OCI-LY3 (cell line): ENCODE results near the gene JAKMIP2.

Experiments used
- H2AFZ ChIP-seq: fragments of 200-600, 300-600 bp; shearing (Covaris generic); 2 replicates; pipeline ENCODE4 v1.6.0; 2014; ENCODE audit warnings: antibody characterized with exemption, low read depth, low read length
- H3K27ac ChIP-seq: fragments of 200-600, 300-600 bp; sonication (generic); 2 replicates; pipeline ENCODE4 v1.5.1; 2014; ENCODE audit warnings: mild to moderate bottlenecking, low read length, moderate library complexity, mixed read lengths
- H3K27me3 ChIP-seq: fragments of 200-600, 300-600 bp; sonication (generic); 2 replicates; pipeline ENCODE4 v1.6.1; 2014; ENCODE audit warnings: low read depth, low read length, mixed read lengths
- H3K36me3 ChIP-seq: fragments of 200-600, 300-600 bp; sonication (generic); replicated peaks from 2 replicates; pipeline ENCODE3; 2014; ENCODE audit warnings: low read depth, low read length, mixed read lengths
- H3K4me1 ChIP-seq: fragments of 300-600, 200-600 bp; sonication (generic); 2 replicates; pipeline ENCODE4 v1.6.1; 2014; ENCODE audit warnings: low read length, mixed read lengths
- H3K4me2 ChIP-seq: fragments of 200-600, 300-600 bp; sonication (generic); 2 replicates; pipeline ENCODE4 v1.6.1; 2014; ENCODE audit warnings: low read length, mixed read lengths
- H3K4me3 ChIP-seq: fragments of 300-600, 200-600 bp; sonication (generic); 2 replicates; pipeline ENCODE4 v1.5.1; 2014; ENCODE audit warnings: antibody characterized with exemption, mild to moderate bottlenecking, low read length, moderate library complexity
- H3K79me2 ChIP-seq: fragments of 300-600, 200-600 bp; shearing (Covaris generic); 2 replicates; pipeline ENCODE4 v1.6.1; 2014; ENCODE audit warnings: mild to moderate bottlenecking, low read length, mixed read lengths
- H3K9ac ChIP-seq: fragments of 300-600, 200-600 bp; shearing (Covaris generic); 2 replicates; pipeline ENCODE4 v1.6.0; 2014; ENCODE audit warnings: mild to moderate bottlenecking, low read length, moderate library complexity
- H3K9me3 ChIP-seq: fragments of 200-600, 300-600 bp; shearing (Covaris generic); 2 replicates; pipeline ENCODE4 v1.6.1; 2014; ENCODE audit warnings: low read length, mixed read lengths; ENCODE audit not compliant: insufficient read depth
- H4K20me1 ChIP-seq: fragments of 200-600, 300-600 bp; sonication (generic); 2 replicates; pipeline ENCODE4 v1.6.1; 2016; ENCODE audit warnings: low read length, mixed read lengths; ENCODE audit not compliant: insufficient read depth
- EZH2phosphoT487 ChIP-seq: fragments of 200-600 bp; shearing (Covaris generic); IDR thresholded peaks from 2 replicates; pipeline ENCODE4 v1.6.1; 2018; ENCODE audit warnings: antibody characterized with exemption, mixed run types, low read depth
- TF ChIP-seq, protein P1 (sequence below): fragments of 200-600, 300-600 bp; sonication (generic); IDR thresholded peaks from 2 replicates; pipeline ENCODE4 v1.5.1; 2014; ENCODE audit warnings: antibody characterized with exemption, low read length, low read depth

Gene JAKMIP2

DNA sequence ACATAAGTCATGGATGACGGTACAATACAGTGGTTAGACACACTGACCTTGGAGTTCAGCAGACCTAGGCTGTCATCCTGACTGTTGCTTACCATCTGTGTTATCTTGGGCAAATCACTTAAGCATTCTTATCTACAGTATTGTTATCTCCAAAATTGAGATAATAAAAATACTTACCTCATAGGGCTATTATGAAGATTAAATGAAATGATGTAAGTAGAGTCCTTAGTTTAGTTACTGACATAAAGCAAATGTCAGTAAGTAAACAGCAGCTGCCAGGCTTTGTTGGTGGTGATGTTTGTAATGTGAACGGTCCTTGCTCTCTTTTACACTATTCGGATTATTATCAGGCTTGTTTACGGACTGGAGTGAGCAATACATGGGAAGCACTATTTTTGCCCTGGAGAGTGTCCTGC is 165.3 kb downstream of the JAKMIP2 start:
- no peaks in the 10 kb centered on the region for H3K9me3 ChIP-seq
- no peaks in the 10 kb centered on the region for H3K27me3 ChIP-seq
- H3K9ac ChIP-seq = no peak overlapping the region
- no peaks in the 10 kb centered on the region for H3K79me2 ChIP-seq
- no peaks in the 10 kb centered on the region for H4K20me1 ChIP-seq
- H3K4me2 ChIP-seq = no peak overlapping the region
- no peak overlapping the region for H3K27ac ChIP-seq
- H2AFZ ChIP-seq = no peak overlapping the region
- no peaks in the 10 kb centered on the region for H3K4me1 ChIP-seq
- H3K4me3 ChIP-seq = no peak overlapping the region
- H3K36me3 ChIP-seq = no peaks in the 10 kb centered on the region
- TF ChIP-seq, protein P1, sequence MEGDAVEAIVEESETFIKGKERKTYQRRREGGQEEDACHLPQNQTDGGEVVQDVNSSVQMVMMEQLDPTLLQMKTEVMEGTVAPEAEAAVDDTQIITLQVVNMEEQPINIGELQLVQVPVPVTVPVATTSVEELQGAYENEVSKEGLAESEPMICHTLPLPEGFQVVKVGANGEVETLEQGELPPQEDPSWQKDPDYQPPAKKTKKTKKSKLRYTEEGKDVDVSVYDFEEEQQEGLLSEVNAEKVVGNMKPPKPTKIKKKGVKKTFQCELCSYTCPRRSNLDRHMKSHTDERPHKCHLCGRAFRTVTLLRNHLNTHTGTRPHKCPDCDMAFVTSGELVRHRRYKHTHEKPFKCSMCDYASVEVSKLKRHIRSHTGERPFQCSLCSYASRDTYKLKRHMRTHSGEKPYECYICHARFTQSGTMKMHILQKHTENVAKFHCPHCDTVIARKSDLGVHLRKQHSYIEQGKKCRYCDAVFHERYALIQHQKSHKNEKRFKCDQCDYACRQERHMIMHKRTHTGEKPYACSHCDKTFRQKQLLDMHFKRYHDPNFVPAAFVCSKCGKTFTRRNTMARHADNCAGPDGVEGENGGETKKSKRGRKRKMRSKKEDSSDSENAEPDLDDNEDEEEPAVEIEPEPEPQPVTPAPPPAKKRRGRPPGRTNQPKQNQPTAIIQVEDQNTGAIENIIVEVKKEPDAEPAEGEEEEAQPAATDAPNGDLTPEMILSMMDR = no peak
- TF ChIP-seq EZH2phosphoT487 = no peak

DNA sequence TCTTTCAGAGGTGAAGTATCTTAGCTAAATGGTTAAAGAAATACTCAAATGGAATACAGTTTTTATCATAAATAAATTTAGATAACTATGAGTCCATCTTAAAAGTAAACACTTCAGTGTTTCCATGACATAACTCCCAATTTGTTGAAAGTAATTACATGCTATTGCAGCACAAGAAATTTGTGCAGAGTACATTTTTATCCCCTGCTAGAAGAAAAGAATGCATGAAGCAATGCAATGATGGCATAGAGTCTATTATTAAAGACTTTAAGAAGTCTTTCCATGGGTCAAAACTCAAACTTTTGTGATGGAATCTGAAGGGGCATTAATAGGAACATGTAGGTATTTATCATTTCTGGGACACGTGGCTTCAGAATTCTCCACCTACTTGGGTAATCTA is 166.1 kb downstream of the JAKMIP2 start:
- Histone ChIP-seq H3K27ac (no peak overlapping the region), H4K20me1 (no peaks in the 10 kb centered on the region), H3K4me3 (no peak overlapping the region), H2AFZ (no peak overlapping the region), H3K9me3 (no peaks in the 10 kb centered on the region), H3K36me3 (no peaks in the 10 kb centered on the region), H3K79me2 (no peaks in the 10 kb centered on the region), H3K4me2 (no peak overlapping the region), H3K27me3 (no peaks in the 10 kb centered on the region), H3K4me1 (no peaks in the 10 kb centered on the region), H3K9ac (no peak overlapping the region)
- no peak for TF ChIP-seq EZH2phosphoT487
- TF ChIP-seq, protein P1 = no peak

DNA sequence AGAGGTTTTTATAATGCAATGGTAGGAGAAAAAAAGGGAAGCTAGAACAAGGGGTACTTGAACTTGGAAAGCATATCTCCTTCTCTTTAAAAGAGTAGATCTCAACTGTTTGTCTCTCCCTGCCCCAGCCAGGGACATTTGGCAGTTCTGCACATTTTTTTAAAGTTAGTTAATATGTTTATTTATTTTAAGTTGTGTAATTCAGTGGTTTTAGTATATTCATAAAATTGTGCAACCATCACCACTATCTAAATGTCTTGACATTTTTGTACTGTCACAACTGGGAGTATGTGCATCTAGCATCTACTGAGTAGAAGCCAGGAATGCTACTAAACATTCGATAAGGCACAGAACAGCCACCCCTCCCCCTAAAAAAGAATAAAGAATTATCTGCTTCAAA is 169.2 kb downstream of the JAKMIP2 start:
- TF ChIP-seq, protein P1 = no peak
- TF ChIP-seq EZH2phosphoT487 = no peak
- Histone ChIP-seq H3K9ac (no peak overlapping the region), H3K27me3 (no peaks in the 10 kb centered on the region), H2AFZ (no peak overlapping the region), H3K9me3 (no peaks in the 10 kb centered on the region), H3K27ac (no peak overlapping the region), H3K4me3 (no peak overlapping the region), H3K36me3 (no peaks in the 10 kb centered on the region), H3K79me2 (no peaks in the 10 kb centered on the region), H3K4me1 (no peaks in the 10 kb centered on the region), H3K4me2 (no peak overlapping the region), H4K20me1 (no peaks in the 10 kb centered on the region)

DNA sequence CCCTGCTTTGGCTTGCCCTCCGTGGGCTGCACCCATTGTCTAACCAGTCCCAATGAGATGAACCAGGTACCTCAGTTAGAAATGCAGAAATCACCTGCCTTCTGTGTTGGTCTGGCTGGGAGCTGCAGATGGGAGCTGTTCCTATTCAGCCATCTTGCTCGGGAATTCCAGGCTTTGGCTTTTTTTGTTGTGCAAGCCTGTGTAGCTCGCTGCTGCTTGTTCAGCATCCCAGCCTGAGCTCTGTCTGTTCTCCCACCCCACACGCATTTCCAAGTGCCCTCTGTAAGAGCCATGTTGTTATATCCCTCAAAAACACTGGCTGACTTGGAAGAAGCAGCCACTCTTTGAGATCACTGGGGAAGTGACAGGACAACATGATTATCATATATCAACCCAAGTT is 171.0 kb downstream of the JAKMIP2 start:
- Histone ChIP-seq H3K27ac (no peak overlapping the region), H3K9me3 (no peaks in the 10 kb centered on the region), H3K36me3 (no peaks in the 10 kb centered on the region), H3K4me3 (no peak overlapping the region), H3K4me1 (no peaks in the 10 kb centered on the region), H2AFZ (no peak overlapping the region), H3K79me2 (no peaks in the 10 kb centered on the region), H3K4me2 (no peak overlapping the region), H3K27me3 (no peaks in the 10 kb centered on the region), H3K9ac (no peak overlapping the region), H4K20me1 (no peaks in the 10 kb centered on the region)
- TF ChIP-seq, protein P1 = no peak
- no peak for TF ChIP-seq EZH2phosphoT487
